Omental fat pad (tissue), 4 donors: Measurements from ENCODE around the gene CRYBA4. TPM values are rescaled to one million over a fixed set of nuclear protein-coding genes. Genes with fewer than 3 reads are reported as not detected.

ENCODE experiments used
- ATAC-seq: fragments of 150-250 bp; one replicate; pipeline ENCODE4 v1.9.1; 2016; ENCODE audit warnings: mild to moderate bottlenecking, moderate library complexity; ENCODE audit not compliant: low FRiP score
- DNase-seq: peaks from one replicate; pipeline ENCODE4 v3.0.0-alpha.2; 2019; ENCODE audit warnings: low spot score
- total RNA-seq, 4 donors: library from RNA; depleted of rRNA; stranded (reverse); fragments of >200 nt; gene quantifications; one replicate each; pipeline ENCODE4 v1.1.0, GENCODE V29; 2016
- TF ChIP-seq, protein P1 (sequence below), 3 donors: fragments of 450-650 bp; IDR thresholded peaks; one replicate each; pipeline ENCODE4 v1.5.1; 2016 to 2017; ENCODE audit warnings: antibody characterized with exemption in 3 of 3, mild to moderate bottlenecking in 3 of 3, moderate library complexity in 2 of 3

Gene CRYBA4
- total RNA-seq, 4 donors from 2014 or later, result not detected

DNA sequence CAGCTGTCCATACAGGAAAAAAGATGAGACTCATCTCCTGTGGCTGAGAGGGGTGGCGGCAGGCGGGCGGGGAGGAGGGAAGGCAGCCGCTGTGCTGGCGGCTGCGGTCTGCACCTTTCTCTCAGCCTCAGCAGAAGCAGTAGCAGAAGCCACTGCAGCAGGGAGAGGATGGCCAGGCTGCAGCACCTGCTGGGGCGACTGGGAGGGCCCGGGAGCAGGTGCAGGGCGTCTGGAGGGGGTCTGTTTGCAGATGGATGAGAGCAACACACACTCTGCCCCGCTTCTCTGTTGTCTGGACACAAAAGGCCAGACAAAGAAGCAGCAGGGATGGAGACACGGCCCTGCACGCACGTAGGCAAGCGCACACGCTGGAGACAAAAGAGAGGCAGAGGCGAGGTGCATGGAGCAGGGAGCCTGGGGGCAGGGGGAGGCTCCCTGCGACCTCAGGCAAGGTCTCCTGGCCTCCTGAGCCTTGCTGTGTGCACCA, 26.3 kb downstream of the CRYBA4 start:
- ATAC-seq (no peak), DNase-seq (no peak)
- TF ChIP-seq, protein P1, sequence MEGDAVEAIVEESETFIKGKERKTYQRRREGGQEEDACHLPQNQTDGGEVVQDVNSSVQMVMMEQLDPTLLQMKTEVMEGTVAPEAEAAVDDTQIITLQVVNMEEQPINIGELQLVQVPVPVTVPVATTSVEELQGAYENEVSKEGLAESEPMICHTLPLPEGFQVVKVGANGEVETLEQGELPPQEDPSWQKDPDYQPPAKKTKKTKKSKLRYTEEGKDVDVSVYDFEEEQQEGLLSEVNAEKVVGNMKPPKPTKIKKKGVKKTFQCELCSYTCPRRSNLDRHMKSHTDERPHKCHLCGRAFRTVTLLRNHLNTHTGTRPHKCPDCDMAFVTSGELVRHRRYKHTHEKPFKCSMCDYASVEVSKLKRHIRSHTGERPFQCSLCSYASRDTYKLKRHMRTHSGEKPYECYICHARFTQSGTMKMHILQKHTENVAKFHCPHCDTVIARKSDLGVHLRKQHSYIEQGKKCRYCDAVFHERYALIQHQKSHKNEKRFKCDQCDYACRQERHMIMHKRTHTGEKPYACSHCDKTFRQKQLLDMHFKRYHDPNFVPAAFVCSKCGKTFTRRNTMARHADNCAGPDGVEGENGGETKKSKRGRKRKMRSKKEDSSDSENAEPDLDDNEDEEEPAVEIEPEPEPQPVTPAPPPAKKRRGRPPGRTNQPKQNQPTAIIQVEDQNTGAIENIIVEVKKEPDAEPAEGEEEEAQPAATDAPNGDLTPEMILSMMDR (IDR thresholded peaks at IDR 0.05), result no peak

DNA sequence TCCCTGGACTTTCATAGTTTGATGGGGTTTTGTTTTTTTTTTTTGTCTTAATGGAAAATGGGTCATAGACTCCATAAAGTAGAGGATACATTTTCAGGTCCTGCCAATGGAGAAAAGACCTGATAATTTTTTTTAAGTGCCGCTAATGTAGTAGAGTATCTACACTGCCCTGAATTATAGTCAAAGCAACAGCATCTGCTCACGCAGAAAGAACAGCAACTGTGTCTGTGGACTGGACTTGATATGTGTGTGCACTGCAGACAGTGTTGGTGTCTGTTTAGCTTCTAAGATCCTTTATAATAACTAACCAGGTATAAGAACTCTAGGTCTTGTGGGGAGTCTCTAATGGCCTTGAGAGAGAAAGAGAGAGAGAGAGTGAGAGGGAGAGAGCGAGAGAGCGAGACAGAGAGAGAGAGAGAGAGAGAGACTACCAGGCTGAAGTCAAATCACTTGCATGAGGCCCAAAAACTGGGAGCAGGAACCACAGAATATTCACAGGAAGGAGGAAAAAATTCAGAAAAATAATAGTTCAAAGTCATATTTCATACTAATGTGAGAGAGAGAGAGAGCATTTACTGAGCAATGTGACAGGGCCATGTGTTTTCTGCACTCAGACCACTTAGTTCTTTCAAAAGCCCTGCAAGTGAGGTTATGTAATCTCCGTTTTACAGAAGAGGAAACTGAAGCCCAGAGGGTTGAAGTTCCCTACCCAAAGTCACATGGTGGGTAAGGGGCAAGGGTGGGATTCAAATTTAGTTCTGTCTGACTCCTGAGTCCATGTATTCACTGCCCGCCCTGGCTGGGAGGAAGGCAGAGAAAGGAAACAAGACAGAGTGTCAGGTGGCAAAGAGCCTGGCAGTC, 27.0 kb downstream of the CRYBA4 start:
- DNase-seq (no peak), ATAC-seq (no peak)
- TF ChIP-seq, protein P1 (IDR thresholded peaks at IDR 0.05), result no peak

DNA sequence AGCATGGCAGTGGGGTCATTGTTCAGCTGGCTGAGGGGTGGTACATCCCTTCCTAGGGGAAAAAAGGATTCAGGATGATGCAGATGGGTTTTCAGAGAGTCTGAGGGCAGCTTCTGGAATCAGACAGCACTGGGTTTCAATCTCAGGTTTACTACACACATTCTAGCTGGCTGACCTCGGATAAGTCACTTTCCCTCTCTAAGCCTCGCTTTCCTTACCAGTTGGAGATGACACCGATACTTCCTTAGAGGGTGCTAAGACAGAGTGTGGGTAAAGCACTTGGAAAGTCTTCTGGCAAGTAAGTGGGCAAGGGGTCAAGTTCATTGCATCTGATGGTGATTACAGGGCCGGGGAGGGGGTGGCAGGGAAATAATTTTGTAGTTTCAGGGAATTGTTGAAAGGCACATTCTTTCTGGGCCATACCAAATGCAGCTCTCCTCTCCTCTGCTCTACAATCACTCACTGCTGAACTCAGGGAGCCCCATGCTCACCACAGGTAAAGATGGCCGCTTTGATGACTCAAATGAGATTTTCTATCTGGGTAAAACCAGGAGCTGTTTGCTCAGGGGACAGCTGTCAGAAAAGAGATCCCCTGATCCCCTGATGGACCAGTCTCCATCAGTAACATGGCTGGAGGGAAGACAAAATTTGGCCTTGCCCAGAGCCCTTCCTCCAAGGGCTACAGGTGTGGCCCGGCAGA, 29.1 kb downstream of the CRYBA4 start:
- ATAC-seq (no peak), DNase-seq (no peak)
- TF ChIP-seq, protein P1 (IDR thresholded peaks at IDR 0.05), result no peak

DNA sequence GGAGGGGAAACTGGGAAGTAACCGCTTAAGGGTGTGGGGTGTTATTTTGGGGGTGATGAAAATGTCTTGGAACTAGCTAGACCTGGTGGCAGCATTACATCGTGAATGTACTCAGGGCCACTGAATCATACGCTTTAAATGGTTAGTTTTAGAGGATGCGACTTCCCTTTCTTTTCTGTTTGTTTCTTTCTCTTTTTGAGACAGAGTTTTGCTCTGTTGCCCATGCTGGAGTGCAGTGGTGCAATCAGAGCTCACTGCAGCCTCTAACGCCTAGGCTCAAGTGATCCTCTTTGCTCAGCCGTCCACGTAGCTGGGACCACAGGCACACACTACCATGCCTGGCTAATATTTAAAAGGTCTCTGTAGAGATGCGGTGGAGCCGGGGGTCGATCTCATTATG, 30.1 kb downstream of the CRYBA4 start:
- ATAC-seq (no peak), DNase-seq (no peak)
- TF ChIP-seq, protein P1 (IDR thresholded peaks at IDR 0.05), result no peak

DNA sequence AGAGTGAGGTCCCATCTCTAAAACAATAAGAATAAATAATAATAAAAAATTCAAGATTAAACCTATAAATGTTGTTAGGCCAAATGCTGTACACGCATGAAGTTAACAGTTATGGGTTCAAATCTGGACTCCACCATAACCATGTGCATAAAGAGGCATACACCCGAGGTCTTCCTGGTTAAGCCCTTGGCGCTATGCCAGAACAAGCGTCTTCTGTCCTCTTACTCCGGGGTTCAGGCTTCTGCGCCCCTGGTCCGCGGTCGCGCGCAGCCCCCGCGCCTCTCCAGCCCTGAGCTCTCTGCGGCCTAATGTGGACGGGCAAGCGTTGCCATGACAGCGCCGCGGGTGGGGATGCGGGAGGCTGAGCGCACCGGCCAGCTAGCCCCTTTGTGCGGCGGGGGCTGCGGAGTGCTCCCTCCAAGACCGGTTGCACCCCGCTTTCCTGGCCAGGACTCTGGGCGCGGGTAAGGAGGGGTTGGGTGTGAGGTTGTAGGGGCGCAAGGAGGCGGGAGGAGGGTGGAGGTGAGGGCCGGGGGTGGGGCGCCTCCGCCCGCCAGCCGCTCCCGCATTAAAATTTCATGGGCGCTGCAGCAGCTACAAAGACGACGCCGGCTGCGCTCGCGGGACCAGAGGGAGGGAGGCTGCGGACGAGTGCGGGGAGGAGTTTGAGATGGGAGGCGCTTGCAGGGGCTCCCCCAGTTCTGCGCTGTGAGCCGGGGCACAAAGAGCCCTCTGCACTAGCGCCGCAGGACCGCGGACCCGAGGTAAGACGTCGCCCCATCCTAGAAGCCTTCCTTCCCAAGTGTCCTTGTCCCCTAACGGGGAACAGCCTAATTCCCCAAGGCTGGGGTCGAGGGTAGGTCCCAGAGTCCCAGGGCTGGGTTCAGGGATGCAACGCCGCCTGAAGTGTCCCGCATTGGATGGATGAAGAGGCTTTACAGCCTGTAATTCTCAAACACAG, 35.4 kb downstream of the CRYBA4 start, which contains the start of gene MIAT:
Gene MIAT, plus strand, starts transcription at position 698 of the 961 bp plus-strand sequence.
- TF ChIP-seq, protein P1 (IDR thresholded peaks at IDR 0.05), result no peak
- DNase-seq (no peak), ATAC-seq (peak; percentile 21)

DNA sequence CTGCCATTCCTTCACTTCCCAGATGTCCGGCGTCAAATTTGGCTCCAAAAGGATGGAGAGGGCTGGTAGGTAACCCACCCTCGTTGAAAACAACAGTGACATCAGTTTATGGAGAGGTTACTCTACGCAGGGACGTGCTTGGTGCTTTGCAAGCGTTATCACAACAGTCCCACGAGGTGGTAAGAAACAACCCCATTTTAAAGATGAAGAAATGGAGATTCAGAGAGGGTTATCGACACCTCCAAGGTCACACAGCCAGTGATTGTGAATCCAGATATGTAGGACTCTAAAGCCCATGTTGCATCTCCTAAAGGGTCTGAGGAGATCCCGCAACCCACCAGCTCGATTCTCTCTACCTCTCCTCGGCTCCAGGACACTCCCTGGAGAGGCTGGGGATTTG, 36.4 kb downstream of the CRYBA4 start:
- TF ChIP-seq, protein P1 (IDR thresholded peaks at IDR 0.05), result no peak
- DNase-seq, result no peak
- peak; percentile 2 for ATAC-seq
